ENCODE data around the gene VMAC.

DNA sequence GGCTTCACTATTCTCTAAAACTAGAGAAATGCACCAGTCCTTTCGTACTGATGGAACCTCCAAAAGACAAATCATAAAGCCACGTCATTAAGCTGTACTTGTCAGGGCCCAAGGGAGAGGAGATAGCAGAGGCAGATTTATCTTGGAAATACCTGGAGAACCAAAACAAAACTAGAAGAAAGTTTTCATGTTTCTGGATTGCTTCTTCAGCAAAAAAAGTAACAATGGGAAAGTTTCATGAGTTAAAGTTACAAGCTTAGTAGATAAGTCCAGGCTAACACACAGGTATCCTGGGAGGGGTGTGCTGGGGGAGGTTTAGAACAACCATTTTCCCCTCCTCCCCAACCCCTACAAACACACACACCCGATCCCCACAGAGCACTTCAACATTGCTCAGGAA lies 51.7 kb downstream of the VMAC start:
- TF ChIP-seq POLR2AphosphoS5 (IDR thresholded peaks at IDR 0.05; ENCODE audit: control insufficient read depth, insufficient read depth, low read depth, low read length) (no peak), HNRNPH1 (optimal IDR thresholded peaks at IDR 0.05; ENCODE audit: low read depth, low read length) (no peak), MTA1 (IDR thresholded peaks at IDR 0.05; ENCODE audit: borderline replicate concordance) (no peak)
